GM19438 (cell line): ENCODE results near the gene PRPF6.

Experiments
- ATAC-seq: cut with Tn5 transposase; IDR thresholded peaks from one replicate; pipeline ENCODE4 v1.9.1; 2021; ENCODE audit warnings: low read depth; ENCODE audit not compliant: unreplicated experiment

Gene PRPF6

DNA sequence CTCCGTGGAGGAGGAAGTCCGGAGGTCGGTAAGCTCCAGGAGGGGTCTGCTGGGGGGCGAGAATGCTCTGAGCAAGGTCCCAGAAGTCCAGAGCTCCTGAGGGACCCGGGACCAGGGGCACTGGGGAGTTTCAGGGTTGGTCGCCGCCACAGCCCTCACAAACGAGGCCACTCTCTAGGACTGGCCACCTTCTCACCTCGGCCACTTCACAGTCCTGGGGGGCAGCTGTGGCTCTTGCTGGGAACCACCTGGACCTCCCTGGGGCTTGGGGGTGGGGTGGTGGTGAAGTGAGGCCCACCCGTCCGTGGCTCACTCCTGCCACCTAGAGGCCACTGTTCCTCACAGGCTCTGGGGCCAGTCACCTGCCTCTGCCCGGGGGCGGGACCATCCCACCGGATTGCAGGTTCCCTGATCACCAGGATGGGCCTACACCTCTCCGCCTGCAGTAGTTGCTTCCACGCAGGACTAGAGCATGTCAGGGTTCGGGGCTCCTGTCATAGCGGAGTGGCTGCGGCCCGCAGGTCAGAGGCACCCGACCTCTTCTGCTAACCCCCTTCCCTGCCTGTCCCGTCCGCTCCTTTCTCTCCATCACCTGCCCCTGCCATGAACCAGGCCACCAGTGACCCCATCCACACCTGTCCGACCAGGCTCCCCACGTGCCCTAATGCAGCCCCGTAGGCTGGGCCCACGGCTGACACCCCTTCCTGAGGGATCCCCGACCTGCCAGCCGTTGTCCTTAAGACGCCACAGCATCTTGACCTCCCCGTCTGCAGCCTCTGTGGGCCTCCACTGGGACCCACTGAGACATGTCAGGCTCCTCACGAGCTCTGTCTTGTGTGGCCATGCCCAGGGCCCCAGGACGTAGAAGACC is 76.9 kb downstream of the PRPF6 start:
- ATAC-seq: no peak

DNA sequence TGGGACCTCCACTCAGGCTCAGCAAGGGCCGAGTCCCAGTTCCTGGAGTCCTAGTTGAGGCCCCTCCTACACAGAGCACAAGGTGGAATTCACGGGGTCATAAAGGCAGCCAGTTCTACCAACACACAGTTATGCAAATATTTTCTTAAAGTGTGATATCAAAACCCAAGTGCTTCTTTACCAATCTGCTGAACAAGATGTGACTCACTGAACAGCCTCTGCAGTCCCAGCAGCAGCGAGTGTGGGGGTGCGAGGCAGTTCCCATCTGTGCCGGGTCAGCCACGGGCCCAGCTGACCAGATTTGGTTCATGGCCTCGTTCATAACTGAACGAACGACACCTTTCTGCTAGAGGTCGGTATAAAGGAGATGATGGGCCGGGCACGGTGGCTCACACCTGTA is 77.6 kb downstream of the PRPF6 start:
- no peak for ATAC-seq

DNA sequence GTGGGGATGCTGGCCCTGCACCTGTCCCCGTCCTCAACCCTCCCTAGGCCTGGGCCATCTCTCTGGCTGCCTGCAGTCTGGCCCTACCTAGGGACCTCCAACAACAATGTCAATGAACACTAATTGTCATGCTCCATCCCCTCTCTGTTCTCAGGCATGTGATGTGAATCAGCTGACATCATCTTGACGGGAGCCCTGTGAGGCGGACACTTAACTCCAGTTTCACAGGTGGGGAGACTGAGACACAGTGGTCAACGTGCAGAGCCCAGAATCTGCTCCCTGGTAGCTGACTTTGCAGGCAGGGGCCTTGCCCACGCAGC is 81.3 kb downstream of the PRPF6 start:
- ATAC-seq: no peak

DNA sequence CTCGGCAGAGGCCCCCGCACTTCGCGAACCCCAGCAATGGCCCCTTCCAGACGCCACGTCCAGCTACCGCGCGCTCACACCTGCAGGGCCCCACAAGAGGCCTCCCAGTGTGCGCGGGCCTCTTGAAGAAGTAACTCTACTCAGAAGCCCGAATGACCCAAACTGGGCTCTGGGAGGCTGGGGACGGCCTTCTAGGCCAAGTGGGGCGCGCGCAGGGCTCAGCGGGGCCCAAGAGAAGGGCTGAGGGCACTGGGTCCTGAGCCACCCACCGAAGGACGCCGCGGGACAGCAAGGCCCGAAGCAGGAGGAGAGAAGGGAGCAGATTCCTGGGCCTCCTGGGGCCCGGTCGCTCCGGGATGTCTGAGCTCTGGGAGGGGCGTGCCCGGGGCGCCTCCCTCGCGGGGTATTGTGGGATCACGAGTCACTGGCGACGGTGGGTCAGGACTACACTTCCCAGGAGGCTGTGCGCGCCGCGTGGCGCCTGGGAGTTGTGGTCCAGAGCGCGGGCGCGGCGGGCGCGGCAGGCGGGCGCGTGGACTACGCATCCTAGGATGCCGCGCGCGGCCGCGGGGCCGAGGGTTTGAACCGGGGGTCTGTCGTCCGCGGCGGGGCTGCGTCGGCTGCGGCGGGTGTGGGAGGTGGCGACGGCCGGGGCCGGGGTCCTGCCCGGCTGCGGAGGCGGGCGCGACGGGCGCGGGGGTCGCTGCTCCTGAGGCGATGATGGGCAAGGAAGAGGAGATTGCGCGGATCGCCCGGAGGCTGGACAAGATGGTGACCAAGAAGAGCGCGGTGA is 81.9 kb downstream of the PRPF6 start, which contains the start of gene TCEA2:
TCEA2 (plus strand) TSS at position 603 of the 793 bp plus-strand sequence; CDS start at position 718, 115 bp downstream.
- ATAC-seq: peak; percentile 65

DNA sequence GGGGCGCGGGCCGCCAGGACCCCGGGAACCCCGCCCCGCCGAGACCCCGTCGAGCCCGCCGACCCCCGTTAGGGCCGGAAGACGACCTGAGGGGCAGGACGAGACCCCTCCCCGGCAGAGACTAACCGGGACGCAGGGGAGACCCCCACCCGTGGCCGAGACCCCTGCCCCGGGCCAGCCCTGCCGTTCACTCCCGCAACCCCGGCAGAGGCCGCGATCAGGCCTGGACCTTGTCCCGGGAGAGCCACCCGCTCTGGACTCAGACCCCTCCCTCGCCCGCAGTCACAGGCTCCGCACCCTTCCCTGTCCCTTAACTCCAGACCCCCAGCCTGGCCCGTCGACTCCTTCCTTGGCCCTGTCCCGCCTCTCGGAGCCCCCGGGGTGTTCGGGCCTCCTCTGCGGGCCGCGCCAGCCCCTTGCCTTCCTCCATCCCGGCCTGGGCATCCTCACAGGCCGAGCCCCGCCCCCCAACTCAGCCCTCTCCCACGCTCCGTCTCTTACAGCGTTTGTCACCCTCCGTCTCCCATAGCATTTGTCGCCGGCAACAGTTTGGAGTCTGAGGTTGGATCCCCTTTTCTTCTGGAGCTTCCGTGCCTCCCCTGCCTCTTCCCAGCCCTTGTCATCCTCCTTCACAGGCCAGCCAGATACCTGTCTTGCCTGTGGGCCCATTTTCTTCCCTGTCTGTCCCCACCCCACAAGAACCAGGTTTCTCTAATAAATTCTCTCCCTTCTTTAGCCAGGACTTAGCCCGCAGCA is 82.6 kb downstream of the PRPF6 start:
- ATAC-seq: no peak

DNA sequence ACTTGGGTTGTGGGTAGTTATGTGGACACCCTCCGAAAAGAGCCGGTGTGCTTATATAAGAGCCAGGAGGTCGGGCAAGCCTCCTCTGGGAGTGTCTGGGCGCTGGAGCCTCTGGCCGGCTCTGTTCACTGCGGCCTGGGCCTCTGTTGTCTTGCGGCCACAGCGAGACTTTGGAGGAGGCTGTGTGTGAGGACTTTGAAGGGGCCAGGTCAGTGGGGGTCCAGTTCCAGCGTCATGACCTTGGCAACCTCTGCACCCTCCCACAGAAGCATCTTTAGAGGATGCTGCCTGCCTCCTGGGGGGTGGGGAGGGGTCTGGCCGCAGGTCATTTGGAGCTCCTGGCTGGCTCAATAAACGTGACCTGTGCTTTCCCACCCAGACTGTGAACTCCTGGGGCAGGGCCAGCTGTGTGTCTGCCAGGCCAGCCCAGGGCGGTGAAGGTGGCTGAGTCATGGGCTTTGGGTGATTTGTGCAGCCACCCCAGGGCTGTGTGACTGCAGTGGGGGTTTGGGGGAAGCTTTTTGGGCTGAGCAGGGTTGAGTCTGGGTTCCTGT is 83.3 kb downstream of the PRPF6 start:
- ATAC-seq: no peak

DNA sequence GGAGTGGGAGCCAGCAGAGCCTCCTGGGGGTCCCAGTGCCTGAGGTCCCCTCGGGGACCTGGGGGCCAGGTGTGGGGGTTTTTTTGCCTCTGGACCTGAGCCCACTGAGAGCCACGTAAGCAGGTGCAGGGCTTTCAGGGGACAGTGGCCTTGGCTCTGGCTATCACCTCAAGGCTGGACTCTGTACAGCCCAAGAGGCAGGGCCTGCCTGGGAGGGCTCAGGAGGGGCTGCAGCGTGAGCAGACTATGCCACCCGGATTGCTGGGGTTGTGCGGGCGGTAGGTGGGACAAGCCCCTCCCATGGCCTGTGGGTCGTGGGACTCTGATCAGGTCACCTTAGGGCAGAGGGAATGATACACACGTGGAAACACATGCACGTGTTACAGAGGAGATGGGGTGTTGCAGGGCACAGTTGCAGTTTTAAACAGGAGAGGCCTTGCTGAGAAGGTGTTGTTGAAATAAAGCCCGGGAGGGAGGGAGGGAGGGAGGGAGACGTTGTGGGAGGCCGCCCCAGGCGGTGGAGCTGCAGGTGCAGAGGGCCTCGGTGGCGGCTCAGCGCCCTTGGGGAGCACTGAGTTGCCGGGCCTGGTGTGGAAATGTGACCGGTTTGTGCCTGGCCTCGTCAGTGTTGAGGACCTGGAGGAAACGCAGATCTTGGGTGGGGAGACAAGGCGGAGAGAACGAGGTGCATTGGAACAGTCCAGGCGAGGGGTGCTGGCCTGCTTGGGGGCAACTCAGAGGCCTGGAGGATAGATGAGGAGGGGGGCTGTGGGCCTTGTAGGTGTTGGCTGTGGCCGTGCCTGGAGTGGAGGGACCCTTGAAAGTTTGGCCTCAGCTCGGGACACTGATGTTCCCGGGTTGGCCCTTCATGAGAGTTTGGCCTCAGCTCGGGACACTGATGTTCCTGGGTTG is 84.4 kb downstream of the PRPF6 start:
- ATAC-seq: no peak

DNA sequence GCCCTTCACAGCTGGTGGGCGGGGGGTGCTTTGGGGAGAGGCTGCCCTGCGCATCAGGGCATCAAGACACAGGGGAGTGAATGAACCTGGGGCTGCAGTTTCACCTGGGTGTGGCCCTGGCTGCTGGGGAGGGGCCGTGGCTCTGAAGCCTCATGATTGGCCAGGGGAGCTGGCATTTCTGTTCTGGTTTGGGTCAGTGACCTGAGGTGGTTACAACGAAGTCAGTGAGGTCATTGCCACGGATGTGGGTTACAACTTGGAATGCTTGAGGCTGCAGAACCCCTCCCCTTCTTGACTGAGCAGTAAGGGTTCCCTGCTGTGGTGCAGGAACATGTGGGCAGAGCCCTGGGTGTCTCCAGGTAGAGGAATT is 85.0 kb downstream of the PRPF6 start:
- ATAC-seq: peak; percentile 47

DNA sequence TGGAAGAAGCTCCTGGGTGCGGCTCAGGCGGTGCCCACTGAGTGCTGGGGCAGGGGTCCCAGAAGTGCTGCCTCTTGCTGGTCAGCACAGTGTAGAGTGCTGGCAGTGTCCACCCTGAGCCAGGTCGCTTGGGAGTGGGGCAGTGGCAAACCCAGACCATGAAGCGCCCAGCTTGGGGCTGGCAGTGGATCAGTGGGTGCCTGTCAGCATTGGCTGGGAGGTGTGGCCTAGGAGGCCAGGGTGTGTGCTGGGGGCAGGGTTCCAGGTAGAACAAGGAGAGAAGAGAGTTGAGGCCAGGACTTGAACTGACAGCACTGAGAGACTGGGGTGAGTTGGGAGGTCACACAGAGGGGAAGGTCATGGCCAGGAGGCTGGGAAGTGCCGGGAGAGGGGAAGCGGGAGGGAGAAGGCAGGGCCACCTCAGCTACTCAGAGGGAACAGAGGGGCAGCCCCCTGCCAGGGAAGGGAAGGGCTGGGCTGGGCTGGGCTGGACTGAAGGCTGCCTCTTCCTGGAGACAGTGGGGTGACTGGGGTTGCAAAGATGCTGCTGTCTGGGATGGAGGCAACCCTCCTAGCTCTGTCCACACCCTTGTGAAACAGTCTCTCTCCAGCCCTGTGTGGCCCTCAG is 86.2 kb downstream of the PRPF6 start:
- no peak for ATAC-seq

DNA sequence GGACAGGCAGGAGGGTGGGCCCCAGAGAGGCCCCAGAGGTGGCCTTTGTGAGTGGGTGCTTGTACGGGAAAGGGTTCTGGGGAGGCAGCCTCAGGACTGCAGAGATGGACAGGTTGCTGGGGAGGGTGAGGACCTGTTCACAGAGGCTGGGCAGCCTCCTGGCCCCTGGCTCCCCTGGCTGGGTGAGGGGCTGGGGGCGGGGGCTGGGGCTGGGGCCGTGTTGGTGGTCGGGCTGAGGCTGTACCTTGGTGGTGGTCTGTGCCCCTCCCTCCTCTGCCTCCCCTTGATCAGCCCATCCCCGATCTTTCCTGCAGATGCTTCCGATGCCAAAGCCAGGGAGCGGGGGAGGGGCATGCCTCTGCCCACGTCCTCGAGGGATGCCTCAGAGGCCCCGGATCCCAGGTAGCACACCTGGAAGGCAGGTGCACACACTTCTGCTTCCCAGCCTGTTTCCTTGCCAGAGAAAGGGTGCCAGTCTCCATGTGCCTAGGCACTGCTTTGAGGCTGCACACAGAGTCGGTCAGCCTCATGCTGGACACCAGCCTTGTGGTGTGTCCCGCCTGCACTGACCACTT is 86.9 kb downstream of the PRPF6 start:
- ATAC-seq: no peak

DNA sequence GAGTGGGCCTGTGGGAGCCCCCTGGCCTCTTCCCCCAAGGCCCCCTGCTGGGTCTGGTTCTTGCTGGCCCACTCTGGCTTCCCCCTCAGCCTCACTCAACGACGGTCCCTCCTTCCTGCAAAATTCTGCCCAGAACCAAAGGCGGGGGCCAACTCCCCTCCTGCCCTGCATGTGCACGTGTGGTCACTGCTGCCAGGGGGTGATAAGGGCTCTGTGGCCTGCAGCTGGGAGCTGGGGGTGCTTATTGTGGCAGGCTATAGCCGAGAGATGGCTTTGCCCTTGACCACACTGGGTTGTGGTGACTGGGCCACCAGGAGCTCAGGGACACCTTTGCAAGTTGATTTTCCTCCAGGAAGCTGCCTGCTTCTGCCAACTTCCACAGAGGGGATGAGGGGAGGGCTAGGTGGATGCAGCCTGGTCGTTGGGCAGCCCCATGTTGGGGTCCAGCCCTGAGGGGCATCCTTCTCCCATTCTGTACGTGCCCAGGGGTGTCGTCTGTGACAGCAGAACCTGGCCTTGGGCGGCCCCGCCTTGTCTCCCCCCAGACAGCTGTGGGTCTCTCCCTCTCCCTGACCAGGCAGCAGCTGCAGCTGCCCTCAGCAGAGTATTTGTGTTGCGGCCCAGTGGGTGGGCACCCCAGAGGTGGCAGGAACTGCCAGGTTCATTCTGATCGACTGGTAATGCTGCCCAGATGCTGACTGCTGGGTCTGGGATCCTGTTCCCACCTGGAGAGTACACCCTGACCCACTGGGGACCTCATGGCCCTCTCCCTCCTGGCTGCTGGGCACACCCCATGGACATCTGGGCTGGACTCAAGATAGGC is 87.7 kb downstream of the PRPF6 start:
- no peak for ATAC-seq

DNA sequence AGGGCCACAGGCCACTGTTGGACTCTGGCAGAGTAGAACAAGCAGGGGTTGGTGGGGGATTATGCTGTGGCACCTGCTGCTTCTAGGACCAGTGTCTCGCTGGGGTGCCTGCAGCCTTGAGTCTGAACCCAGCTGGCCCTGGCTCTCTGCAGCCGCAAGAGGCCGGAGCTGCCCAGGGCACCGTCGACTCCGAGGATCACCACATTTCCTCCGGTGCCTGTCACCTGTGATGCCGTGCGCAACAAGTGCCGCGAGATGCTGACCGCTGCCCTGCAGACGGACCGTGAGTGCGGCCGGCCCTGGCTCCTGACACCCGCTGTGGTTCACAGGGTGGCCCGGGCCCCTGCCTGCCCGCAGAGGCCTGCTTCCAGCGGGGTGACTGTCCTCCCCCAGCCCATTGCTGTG is 88.3 kb downstream of the PRPF6 start:
- no peak for ATAC-seq

DNA sequence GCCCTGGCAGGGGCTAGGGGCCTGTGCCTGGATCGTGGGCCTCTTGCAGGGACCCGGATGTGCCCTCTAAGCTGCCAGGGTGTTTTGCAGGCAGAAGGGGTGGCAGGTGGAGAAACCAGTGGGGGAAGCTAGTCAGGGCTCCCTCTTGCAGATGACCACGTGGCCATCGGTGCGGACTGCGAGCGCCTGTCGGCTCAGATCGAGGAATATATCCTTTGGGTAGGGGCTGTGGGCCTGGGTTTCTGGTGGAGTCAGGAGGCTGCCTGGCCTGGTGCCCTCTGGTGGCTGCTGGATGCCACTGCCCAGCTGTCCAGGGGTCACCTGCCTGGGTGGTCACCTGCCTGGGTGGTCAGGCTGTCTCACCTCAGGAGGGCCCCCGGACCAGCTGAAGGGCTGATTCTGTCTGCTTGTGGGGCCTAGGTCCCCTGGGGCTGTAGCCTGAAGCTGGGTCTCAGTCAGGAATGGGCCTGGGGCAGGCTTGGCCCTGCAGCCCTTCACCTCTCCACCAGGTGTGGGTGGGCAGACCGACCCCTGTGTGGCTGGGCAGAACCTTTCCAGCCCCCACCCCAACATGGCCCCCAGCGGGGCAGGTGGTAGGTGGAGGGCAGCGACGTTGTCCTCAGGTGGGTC is 88.8 kb downstream of the PRPF6 start:
- ATAC-seq: no peak

DNA sequence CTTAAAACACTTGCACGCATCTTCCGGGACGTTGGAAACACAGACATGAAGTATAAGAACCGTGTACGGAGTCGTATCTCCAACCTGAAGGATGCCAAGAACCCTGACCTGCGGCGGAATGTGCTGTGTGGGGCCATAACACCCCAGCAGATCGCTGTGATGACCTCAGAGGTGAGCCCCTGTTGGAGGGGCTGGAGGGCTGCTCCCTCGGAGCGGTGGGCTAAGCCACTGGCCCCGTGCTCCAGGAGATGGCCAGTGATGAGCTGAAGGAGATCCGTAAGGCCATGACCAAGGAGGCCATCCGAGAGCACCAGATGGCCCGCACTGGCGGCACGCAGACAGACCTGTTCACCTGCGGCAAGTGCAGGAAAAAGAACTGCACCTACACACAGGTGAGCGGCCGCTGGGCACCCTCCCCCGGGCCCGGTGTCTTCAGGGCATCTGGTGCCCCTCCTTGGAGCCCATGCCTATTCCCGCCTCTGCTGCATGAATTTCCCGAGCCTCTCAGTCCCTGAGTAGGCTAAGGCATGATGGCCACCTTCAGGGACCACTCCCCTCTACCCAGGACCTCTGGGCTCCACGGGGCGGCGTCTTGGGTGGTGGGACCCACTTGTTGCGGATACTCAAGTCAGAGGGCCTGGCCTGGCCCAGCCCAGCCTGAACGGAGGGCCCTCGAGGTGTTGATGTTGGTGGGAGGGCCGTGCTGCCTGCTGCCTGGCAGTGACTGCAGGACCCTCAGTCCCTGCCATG is 89.5 kb downstream of the PRPF6 start:
- no peak for ATAC-seq

DNA sequence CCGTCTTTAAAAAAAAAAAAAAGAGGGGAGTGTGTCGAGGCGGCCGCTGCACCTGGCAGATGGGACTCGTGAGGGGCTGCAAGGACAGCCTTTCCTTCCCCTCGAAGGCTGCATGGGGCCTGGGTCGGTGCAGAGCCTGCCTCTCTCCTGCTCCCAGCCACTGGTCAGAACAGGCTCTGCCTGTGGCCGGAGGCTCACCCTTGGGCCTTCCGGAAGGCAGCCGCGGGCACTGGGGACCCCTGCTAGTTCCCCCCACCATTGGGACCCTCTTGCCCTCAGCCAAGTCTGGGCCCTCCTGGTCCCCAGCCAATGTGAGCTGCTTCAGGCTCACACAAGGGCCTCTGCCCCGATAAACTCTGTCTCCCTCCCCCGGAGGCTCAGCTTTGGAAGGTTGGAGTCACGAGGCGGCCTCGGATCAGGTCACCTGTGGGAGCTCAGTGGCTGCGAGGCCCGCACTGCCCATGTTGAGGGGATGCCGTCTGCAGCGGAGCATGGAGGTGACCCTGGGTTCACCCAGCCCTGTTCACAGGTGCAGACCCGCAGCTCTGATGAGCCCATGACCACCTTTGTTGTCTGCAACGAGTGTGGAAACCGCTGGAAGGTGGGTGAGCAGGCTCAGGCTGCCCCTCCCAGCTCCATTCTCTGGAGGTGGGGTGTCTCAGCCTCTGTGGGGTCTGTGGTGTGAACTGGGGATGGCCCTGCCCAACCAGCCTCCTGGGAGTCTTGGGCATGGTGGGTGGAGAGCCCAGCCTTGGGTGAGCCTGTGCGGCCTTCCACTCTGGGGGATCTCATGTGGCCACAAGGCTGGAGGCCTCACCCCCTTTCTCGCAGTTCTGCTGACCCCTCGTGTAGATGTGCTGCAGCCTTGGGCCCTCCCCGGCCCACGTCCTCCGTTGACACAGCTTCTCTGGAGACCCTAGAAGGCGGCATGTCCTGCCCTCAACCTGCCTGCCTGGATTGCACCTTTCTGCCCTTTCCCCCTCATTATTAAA is 90.7 kb downstream of the PRPF6 start:
- no peak for ATAC-seq

DNA sequence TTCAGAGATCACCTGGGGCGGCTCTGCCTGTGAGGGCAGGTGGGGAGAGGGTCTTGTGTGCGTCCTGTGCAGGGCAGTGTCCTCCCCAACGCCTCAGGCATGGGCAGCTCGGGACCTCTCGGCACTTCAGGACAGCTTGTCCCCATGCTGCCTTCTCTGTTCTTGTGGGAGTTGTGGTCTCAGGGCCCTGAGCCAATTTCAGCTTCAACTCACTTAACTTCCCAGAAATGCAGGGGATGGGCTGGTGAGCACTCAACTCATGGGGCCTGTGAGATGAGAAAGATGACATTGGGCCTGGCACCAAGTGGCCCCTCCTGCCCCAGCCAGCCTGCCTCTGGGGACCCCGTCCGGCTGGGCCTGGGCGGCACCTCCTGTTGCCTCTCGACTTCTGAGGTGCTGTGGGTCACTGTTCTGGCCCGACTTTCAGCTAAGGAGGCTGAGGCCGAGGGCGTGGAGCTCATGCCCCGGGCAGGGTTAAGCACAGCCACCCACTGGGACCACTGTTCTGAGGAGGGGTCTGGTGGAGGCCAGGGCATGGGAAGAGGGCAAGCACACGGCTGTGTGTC is 91.6 kb downstream of the PRPF6 start:
- ATAC-seq: no peak
